HCT116 (cell line): Measurements from ENCODE around the gene CLSTN3. TPM values are rescaled to one million over a fixed set of nuclear protein-coding genes. Genes with fewer than 3 reads are reported as not detected.

Experiments used
- ATAC-seq: fragments of 200-7000 bp; cut with Tn5 transposase; 2 replicates; pipeline ENCODE4 v1.9.1; 2020; ENCODE audit warnings: mild to moderate bottlenecking, moderate library complexity
- BruUV-seq: library from RNA; stranded (reverse); fragments of 400-500 nt; replicated peaks from 2 replicates; lab custom pipeline; 2021; lab: Mats Ljungman, UMichigan
- CTCF ChIA-PET: fragments of 300-600 bp; sonication (Branson Sonifier 250); formaldehyde crosslinking; loops from one replicate; lab custom pipeline; 2021; ENCODE audit warnings: antibody characterized with exemption; lab: Charles Lee
- POLR2A ChIA-PET: fragments of 300-600, 350-600 bp; sonication (Branson Sonifier 250); formaldehyde crosslinking; loops from one replicate; lab custom pipeline; 2021; ENCODE audit warnings: antibody characterized with exemption; lab: Charles Lee
- RAD21 ChIA-PET, 2 experiments: fragments of 300-600 bp; sonication (Branson Sonifier 250); formaldehyde crosslinking; loops; one replicate each; lab custom pipeline; 2023; ENCODE audit warnings: low total read pairs in 2 of 2; ENCODE audit not compliant: uncharacterized antibody in 2 of 2, unreplicated experiment in 2 of 2, low non-redundant PET in 1 of 2; lab: Charles Lee
- DNase-seq: peaks from one replicate; pipeline ENCODE4 v3.0.0-alpha.2; 2010; ENCODE audit warnings: low read depth, low spot score
- H2AFZ ChIP-seq: fragments of 200-600 bp; shearing (Covaris generic), sonication (generic); 2 replicates; pipeline ENCODE4 v1.6.1; 2017; ENCODE audit warnings: low read depth, mixed run types, mixed read lengths, antibody characterized with exemption, low read length; ENCODE audit not compliant: poor library complexity, severe bottlenecking
- H3K27ac ChIP-seq: 2 replicates; pipeline ENCODE4 v1.5.1; 2012; ENCODE audit warnings: low read depth, low read length
- H3K27me3 ChIP-seq: fragments of 200-600 bp; sonication (generic); 2 replicates; pipeline ENCODE4 v1.6.1; 2016; ENCODE audit warnings: mixed run types, low read length, mixed read lengths; ENCODE audit not compliant: insufficient read depth
- H3K36me3 ChIP-seq, 2 experiments: fragments of 200-500 bp in 1 of 2; fragments of 200-600 bp in 1 of 2; sonication (Bioruptor generic) in 1 of 2; sonication (generic) in 1 of 2; 2 replicates each; pipeline versions ENCODE4 v1.5.1 to v1.6.1; 2014 to 2016; ENCODE audit warnings: low read length in 2 of 2, inconsistent platforms in 1 of 2, mixed read lengths in 1 of 2, mixed run types in 1 of 2; ENCODE audit not compliant: insufficient read depth in 2 of 2, control insufficient read depth in 1 of 2
- H3K4me1 ChIP-seq, 2 experiments: fragments of 200-600 bp in 1 of 2; sonication (generic) in 1 of 2; 2 replicates each; pipeline versions ENCODE4 v1.5.1 to v1.6.1; 2012 to 2017; ENCODE audit warnings: low read length in 2 of 2, inconsistent platforms in 1 of 2, mild to moderate bottlenecking in 1 of 2, mixed read lengths in 1 of 2, mixed run types in 1 of 2, moderate library complexity in 1 of 2; ENCODE audit not compliant: insufficient read depth in 2 of 2, control insufficient read depth in 1 of 2
- H3K4me2 ChIP-seq: fragments of 200-600 bp; sonication (generic); 2 replicates; pipeline ENCODE4 v1.6.1; 2017; ENCODE audit warnings: mixed run types, low read length, mixed read lengths
- H3K4me3 ChIP-seq, 2 experiments: fragments of 200-600 bp in 1 of 2; sonication (generic) in 1 of 2; replicated peaks in 1 of 2; 2 replicates each; pipeline ENCODE4 v1.5.1; 2011 to 2016; ENCODE audit warnings: low read length in 2 of 2, control low read depth in 1 of 2, low read depth in 1 of 2, mild to moderate bottlenecking in 1 of 2, mixed read lengths in 1 of 2, mixed run types in 1 of 2
- H3K79me2 ChIP-seq: fragments of 200-600 bp; sonication (generic); 2 replicates; pipeline ENCODE4 v1.6.1; 2017; ENCODE audit warnings: mild to moderate bottlenecking, mixed run types, low read length, moderate library complexity, mixed read lengths; ENCODE audit not compliant: insufficient read depth
- H3K9ac ChIP-seq: fragments of 200-600 bp; sonication (generic); 2 replicates; pipeline ENCODE4 v1.6.1; 2016; ENCODE audit warnings: low read length, mixed read lengths
- H3K9me2 ChIP-seq: fragments of 200-600 bp; sonication (generic), shearing (Covaris generic); 2 replicates; pipeline ENCODE4 v1.6.1; 2017; ENCODE audit warnings: mixed run types, mild to moderate bottlenecking, moderate library complexity; ENCODE audit not compliant: insufficient read depth
- H3K9me3 ChIP-seq, 2 experiments: fragments of 200-500 bp in 1 of 2; fragments of 200-600 bp in 1 of 2; sonication (Bioruptor generic) in 1 of 2; sonication (generic) in 1 of 2; 2 replicates each; pipeline ENCODE4 v1.6.1; 2014 to 2017; ENCODE audit warnings: low read length in 2 of 2, mixed read lengths in 2 of 2, inconsistent platforms in 1 of 2, low read depth in 1 of 2, mild to moderate bottlenecking in 1 of 2, mixed run types in 1 of 2, moderate library complexity in 1 of 2; ENCODE audit not compliant: control insufficient read depth in 1 of 2, insufficient read depth in 1 of 2
- H4K20me1 ChIP-seq: fragments of 200-600 bp; sonication (generic), shearing (Covaris generic); 2 replicates; pipeline ENCODE4 v1.6.1; 2017; ENCODE audit warnings: mixed run types, mild to moderate bottlenecking, moderate library complexity; ENCODE audit not compliant: insufficient read depth
- ATF3 ChIP-seq: IDR thresholded peaks from 2 replicates; pipeline ENCODE4 v1.6.1; 2012
- CBX3 ChIP-seq: IDR thresholded peaks from 2 replicates; pipeline ENCODE4 v1.6.1; 2012; ENCODE audit warnings: low read depth
- CEBPB ChIP-seq: IDR thresholded peaks from 2 replicates; pipeline ENCODE4 v1.6.1; 2012; ENCODE audit warnings: low read depth
- CTCF ChIP-seq, 3 experiments: fragments of 200-600 bp in 1 of 3; sonication (generic) in 1 of 3; IDR thresholded peaks in 2 of 3; conservative IDR thresholded peaks in 1 of 3; 2 replicates each; pipeline ENCODE4 v1.5.1; 2012 to 2017; ENCODE audit warnings: low read depth in 2 of 3, low read length in 2 of 3, antibody characterized with exemption in 1 of 3, borderline replicate concordance in 1 of 3, control low read depth in 1 of 3, mild to moderate bottlenecking in 1 of 3, mixed read lengths in 1 of 3, mixed run types in 1 of 3, moderate library complexity in 1 of 3; ENCODE audit not compliant: insufficient read depth in 1 of 3
- EGR1 ChIP-seq: IDR thresholded peaks from 2 replicates; pipeline ENCODE4 v1.6.1; 2012; ENCODE audit warnings: low read depth
- FOSL1 ChIP-seq: IDR thresholded peaks from 2 replicates; pipeline ENCODE4 v1.6.1; 2012; ENCODE audit warnings: low read depth
- JUND ChIP-seq: IDR thresholded peaks from 2 replicates; pipeline ENCODE4 v1.6.1; 2012
- MAX ChIP-seq: IDR thresholded peaks from 2 replicates; pipeline ENCODE4 v1.6.1; 2012
- POLR2AphosphoS5 ChIP-seq: IDR thresholded peaks from 2 replicates; pipeline ENCODE4 v1.6.1; 2011; ENCODE audit warnings: mild to moderate bottlenecking, low read depth, low read length, moderate library complexity
- SIN3A ChIP-seq: IDR thresholded peaks from 2 replicates; pipeline ENCODE4 v1.6.1; 2012; ENCODE audit warnings: low read depth
- SP1 ChIP-seq: IDR thresholded peaks from 2 replicates; pipeline ENCODE4 v1.6.1; 2012; ENCODE audit warnings: low read depth
- SRF ChIP-seq: IDR thresholded peaks from 2 replicates; pipeline ENCODE4 v1.6.1; 2012; ENCODE audit warnings: low read depth
- TCF7L2 ChIP-seq: IDR thresholded peaks from 2 replicates; pipeline ENCODE4 v1.7.0; 2011; ENCODE audit warnings: borderline replicate concordance, inconsistent platforms; ENCODE audit not compliant: insufficient read depth, insufficient read length; ENCODE audit errors: extremely low read depth
- YY1 ChIP-seq: IDR thresholded peaks from 2 replicates; pipeline ENCODE4 v1.6.1; 2011; ENCODE audit warnings: low read length, low read depth, moderate library complexity, mild to moderate bottlenecking; ENCODE audit not compliant: insufficient replicate concordance; ENCODE audit errors: extremely low read depth
- ZBTB33 ChIP-seq: IDR thresholded peaks from 2 replicates; pipeline ENCODE4 v1.6.1; 2011; ENCODE audit warnings: mild to moderate bottlenecking, low read length, moderate library complexity; ENCODE audit not compliant: insufficient replicate concordance; ENCODE audit errors: extremely low read depth
- ZFX ChIP-seq: fragments of 450-650 bp; IDR thresholded peaks from 2 replicates; pipeline ENCODE4 v1.6.1; 2017
- ZNF274 ChIP-seq: fragments of 200-500 bp; sonication (Bioruptor generic); IDR thresholded peaks from 2 replicates; pipeline ENCODE4 v1.6.1; 2014; ENCODE audit warnings: mild to moderate bottlenecking, low read depth, low read length, inconsistent platforms
- intact Hi-C: fragments of 100-400 bp; cut with micrococcal nuclease; formaldehyde crosslinking; loops from 2 replicates; pipeline ENCODE4 v1.10.0; 2022
- total RNA-seq: library from RNA; stranded (reverse); gene quantifications from one replicate; pipeline ENCODE4 v1.2.1, GENCODE V29; 2021; ENCODE audit not compliant: unreplicated experiment

The CLSTN3 gene
- total RNA-seq, 1 experiment from 2014 or later: 23.0 TPM

- Histone ChIP-seq H2AFZ (no peak overlapping the region), H3K4me2 (no peak overlapping the region), H3K9ac (no peak overlapping the region), H3K27me3 (no peaks in the 10 kb centered on the region), H3K9me3 (no peaks in the 10 kb centered on the region), H3K36me3 (peaks cover 0 to 8% of the 10 kb centered on the region in 2 experiments; a peak in 2 of 4 replicates), H3K9me2 (no peaks in the 10 kb centered on the region), H3K27ac (no peak overlapping the region), H3K4me1 (peaks cover 0 to 9% of the 10 kb centered on the region in 2 experiments; a peak in 2 of 4 replicates), H4K20me1 (no peaks in the 10 kb centered on the region), H3K4me3 (no peak overlapping the region), H3K79me2 (no peaks in the 10 kb centered on the region)
- intact Hi-C loops: no loop called here
- RAD21 ChIA-PET: no interaction called here
- CTCF ChIA-PET: no interaction called here
- no peak for TF ChIP-seq CTCF (IDR thresholded peaks at IDR 0.05 in 2 of 3, conservative IDR thresholded peaks at IDR 0.05 in 1 of 3; ENCODE audit: borderline replicate concordance in 1 of 3, insufficient read depth in 1 of 3, low read depth in 2 of 3, low read length in 2 of 3)
- TF ChIP-seq POLR2AphosphoS5: no peak
- TF ChIP-seq MAX: no peak
- TF ChIP-seq SP1: no peak
- no peak for TF ChIP-seq TCF7L2
- no peak for TF ChIP-seq JUND
- TF ChIP-seq EGR1: no peak
- no peak for TF ChIP-seq SIN3A
- TF ChIP-seq ZBTB33: no peak
- no peak for TF ChIP-seq FOSL1
- TF ChIP-seq ZNF274: no peak
- no peak for TF ChIP-seq SRF
- no peak for TF ChIP-seq CBX3
- TF ChIP-seq YY1: no peak
- no peak for TF ChIP-seq ATF3
- no peak for TF ChIP-seq ZFX
- no peak for TF ChIP-seq CEBPB
- DNase-seq (no peak), ATAC-seq (no peak)
- BruUV-seq: no TSS peak
- POLR2A ChIA-PET: no interaction called here
Observed at GRCh38 chr12:7136071-7136470, 5.9 kb downstream of the CLSTN3 start.
